Stimulated activated naive B cell treated with anti-CD40 and anti-IgM and Interleukin-4, amounts not matched to agents 10 μg/mL and 1 μg/mL and 100 μg/mL, for 72 hours (primary cell): ENCODE results near the gene GTF2A1.

Source experiments
- ATAC-seq, 2 donors: fragments of 150-1000 bp; cut with Tn5 transposase; replicated peaks; 2 replicates each; pipeline ENCODE4 v1.10.0; 2021; ENCODE audit warnings: moderate library complexity in 1 of 2
- DNase-seq: peaks from one replicate; pipeline ENCODE4 v3.0.0; 2021
- H3K27ac Mint-ChIP-seq: one replicate; pipeline ENCODE4 v1.8.0; 2022; ENCODE audit warnings: mild to moderate bottlenecking, mixed read lengths
- H3K27me3 Mint-ChIP-seq, 2 donors: one replicate each; pipeline ENCODE4 v1.8.0; 2022; ENCODE audit warnings: mixed read lengths in 2 of 2
- H3K36me3 Mint-ChIP-seq, 2 donors: one replicate each; pipeline ENCODE4 v1.8.0; 2022; ENCODE audit warnings: mixed read lengths in 2 of 2, mild to moderate bottlenecking in 1 of 2
- H3K4me1 Mint-ChIP-seq, 2 donors: one replicate each; pipeline ENCODE4 v1.8.0; 2022; ENCODE audit warnings: mixed read lengths in 2 of 2, mild to moderate bottlenecking in 1 of 2
- H3K4me3 Mint-ChIP-seq, 2 donors: one replicate each; pipeline ENCODE4 v1.8.0; 2022; ENCODE audit warnings: mild to moderate bottlenecking in 2 of 2, mixed read lengths in 2 of 2, moderate library complexity in 1 of 2
- H3K9me3 Mint-ChIP-seq, 2 donors: one replicate each; pipeline ENCODE4 v1.8.0; 2022; ENCODE audit warnings: mixed read lengths in 2 of 2, mild to moderate bottlenecking in 1 of 2

Gene GTF2A1

DNA sequence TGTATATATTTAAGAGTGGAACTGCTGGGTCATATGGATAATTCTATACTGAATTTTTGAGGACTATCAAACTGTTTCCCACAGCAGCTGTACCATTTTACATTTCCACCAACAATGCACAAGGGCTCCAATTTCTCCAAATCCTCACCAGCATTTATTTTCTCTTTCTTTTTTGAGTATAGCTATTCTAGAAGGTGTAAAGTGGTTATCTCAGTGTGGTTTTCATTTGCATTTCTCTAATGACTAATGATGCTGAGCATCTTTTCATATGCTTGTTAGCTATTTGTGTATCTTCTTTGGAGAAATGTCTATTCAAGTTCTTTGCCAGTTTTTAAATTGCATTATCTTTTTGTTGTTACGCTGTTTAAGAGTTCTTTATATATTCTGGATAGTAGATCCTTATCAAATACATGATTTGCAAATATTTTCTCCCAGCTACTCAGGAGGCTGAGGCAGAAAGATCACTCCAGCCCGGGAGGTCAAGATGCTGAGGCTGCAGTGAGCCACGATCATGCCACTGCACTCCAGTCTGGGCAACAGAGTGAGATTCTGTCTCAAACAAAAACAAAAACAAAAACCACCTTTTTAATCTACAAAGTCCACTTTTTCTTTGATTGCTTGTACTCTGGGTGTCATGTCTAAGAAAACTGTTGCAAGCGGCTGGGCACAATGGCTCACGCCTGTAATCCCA is 32.8 kb downstream of the GTF2A1 start:
- DNase-seq (no peak), ATAC-seq (no peak)
- Mint-ChIP-seq H3K27me3 (no peaks in the 10 kb centered on the region), H3K4me1 (peaks cover 8 to 17% of the 10 kb centered on the region in 2 donors), H3K4me3 (no peak overlapping the region), H3K27ac (no peak overlapping the region), H3K9me3 (no peaks in the 10 kb centered on the region), H3K36me3 (peaks cover 32 to 47% of the 10 kb centered on the region in 2 donors)

DNA sequence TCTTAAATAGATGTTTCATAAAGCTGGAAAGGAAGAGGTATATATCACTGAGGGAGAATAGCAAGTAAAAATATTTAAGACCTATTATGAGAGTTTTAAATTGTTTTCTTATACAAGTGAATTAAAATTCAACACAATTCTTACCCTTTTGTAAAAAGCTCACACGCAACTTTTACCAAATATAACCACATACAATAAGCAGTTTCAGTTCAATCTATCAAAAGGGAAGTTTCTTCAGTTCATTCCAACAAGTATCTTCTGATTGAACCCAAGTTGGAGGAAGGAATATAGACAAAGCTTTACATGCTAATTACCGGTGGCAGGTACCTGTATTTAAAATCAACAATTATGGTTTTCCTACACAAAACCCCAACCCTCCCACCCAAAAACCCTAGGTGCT is 41.1 kb downstream of the GTF2A1 start:
- no peak overlapping the region for H3K27ac Mint-ChIP-seq
- H3K4me3 Mint-ChIP-seq, result no peak overlapping the region
- H3K4me1 Mint-ChIP-seq, result peaks cover 11 to 39% of the 10 kb centered on the region in 2 donors
- DNase-seq, result no peak
- peaks cover 38 to 46% of the 10 kb centered on the region in 2 donors for H3K36me3 Mint-ChIP-seq
- ATAC-seq, result peak in 1 of 2 donors; percentile 34
- H3K9me3 Mint-ChIP-seq, result no peaks in the 10 kb centered on the region
- no peaks in the 10 kb centered on the region for H3K27me3 Mint-ChIP-seq

DNA sequence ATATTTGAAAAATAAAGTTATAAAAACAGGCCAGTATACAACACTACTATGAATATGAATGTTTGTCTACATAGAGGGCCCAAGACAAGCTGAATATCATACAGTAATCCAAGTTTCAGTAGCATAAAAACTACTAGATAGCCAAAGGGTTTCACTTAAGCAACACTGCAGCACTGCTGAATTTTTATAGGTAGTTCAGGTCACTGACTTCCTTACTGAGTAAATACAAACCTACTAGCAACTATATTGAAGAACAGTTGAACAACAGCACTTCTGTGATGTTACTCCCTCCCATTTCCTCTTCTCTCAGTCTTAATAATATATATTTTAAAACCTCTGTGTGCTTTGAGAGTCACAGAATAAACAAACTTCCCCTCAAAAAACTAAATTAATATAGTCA is 42.7 kb downstream of the GTF2A1 start:
- DNase-seq, result no peak
- H3K36me3 Mint-ChIP-seq, result peaks cover 36 to 43% of the 10 kb centered on the region in 2 donors
- no peak overlapping the region for H3K27ac Mint-ChIP-seq
- H3K4me1 Mint-ChIP-seq, result peaks cover 15 to 46% of the 10 kb centered on the region in 2 donors
- no peaks in the 10 kb centered on the region for H3K27me3 Mint-ChIP-seq
- H3K9me3 Mint-ChIP-seq, result no peaks in the 10 kb centered on the region
- ATAC-seq, result no peak
- H3K4me3 Mint-ChIP-seq, result no peak overlapping the region

DNA sequence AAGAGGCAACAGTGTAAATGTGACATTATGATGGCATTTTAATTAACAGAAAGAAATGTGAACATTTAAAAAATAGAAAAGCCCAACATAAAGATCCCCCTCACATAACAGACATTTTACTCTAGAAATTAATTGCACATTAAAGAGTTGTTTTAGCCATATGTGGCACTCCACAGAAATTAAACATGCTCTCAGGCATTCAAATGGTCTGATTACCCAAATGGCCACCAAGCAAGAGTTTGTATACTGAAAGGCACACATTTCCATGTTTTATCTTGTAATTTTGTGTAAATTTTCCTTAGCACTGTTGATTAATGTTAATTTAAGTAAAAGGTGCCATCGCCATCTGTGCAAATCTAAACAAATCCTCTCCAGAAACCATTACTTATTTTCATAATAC is 43.5 kb downstream of the GTF2A1 start:
- no peak for DNase-seq
- ATAC-seq, result no peak
- Mint-ChIP-seq H3K36me3 (peaks cover 30 to 37% of the 10 kb centered on the region in 2 donors), H3K9me3 (no peaks in the 10 kb centered on the region), H3K27ac (no peak overlapping the region), H3K4me3 (no peak overlapping the region), H3K27me3 (no peaks in the 10 kb centered on the region), H3K4me1 (peaks cover 14 to 47% of the 10 kb centered on the region in 2 donors)

DNA sequence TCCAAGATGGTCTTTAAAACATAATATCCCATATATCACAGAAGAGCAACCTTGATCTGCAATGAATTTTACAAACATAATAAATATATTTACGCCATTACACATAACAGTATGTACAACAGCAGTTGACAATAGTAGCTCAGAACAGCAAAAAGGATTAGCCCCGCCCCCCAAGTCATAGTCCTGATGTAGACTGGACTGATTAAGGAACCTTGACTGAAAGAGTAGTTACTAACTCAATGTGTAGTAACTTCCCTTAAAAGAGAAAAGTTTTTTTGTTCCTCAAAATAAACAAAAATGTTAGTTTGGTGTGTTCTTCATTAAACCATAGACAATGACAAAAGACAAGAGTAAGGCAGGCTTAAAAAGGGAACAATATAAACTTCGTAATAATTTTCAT is 44.5 kb downstream of the GTF2A1 start:
- no peaks in the 10 kb centered on the region for H3K9me3 Mint-ChIP-seq
- H3K27ac Mint-ChIP-seq, result peak overlapping the region; percentile 57
- ATAC-seq (no peak), DNase-seq (no peak)
- H3K27me3 Mint-ChIP-seq, result no peaks in the 10 kb centered on the region
- peaks cover 22 to 27% of the 10 kb centered on the region in 2 donors for H3K36me3 Mint-ChIP-seq
- H3K4me1 Mint-ChIP-seq, result peaks cover 14 to 43% of the 10 kb centered on the region in 2 donors
- no peak overlapping the region for H3K4me3 Mint-ChIP-seq

DNA sequence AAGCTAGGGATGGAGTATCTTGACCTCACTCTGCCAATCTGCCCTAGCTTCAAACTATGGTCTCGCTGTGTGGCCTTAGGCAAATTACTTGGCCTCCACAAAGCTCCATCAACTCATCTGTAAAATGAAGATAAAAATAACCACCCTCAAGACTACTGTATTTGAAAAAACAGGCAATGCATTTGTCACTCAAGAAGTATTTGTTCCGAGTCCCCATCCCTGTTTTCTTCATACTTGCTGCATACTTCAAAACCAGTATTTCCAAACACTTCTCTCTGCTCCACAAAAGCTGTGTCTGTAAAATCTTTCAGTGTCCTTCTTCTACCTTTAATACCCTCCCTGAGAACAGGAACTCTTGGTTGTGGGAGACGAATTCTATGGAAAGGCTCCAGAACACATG is 47.9 kb downstream of the GTF2A1 start:
- no peak overlapping the region for H3K4me3 Mint-ChIP-seq
- H3K36me3 Mint-ChIP-seq, result peaks cover 15 to 23% of the 10 kb centered on the region in 2 donors
- H3K27me3 Mint-ChIP-seq, result no peaks in the 10 kb centered on the region
- ATAC-seq (no peak), DNase-seq (no peak)
- no peaks in the 10 kb centered on the region for H3K9me3 Mint-ChIP-seq
- peaks cover 26 to 50% of the 10 kb centered on the region in 2 donors for H3K4me1 Mint-ChIP-seq
- peak overlapping the region; percentile 42 for H3K27ac Mint-ChIP-seq

DNA sequence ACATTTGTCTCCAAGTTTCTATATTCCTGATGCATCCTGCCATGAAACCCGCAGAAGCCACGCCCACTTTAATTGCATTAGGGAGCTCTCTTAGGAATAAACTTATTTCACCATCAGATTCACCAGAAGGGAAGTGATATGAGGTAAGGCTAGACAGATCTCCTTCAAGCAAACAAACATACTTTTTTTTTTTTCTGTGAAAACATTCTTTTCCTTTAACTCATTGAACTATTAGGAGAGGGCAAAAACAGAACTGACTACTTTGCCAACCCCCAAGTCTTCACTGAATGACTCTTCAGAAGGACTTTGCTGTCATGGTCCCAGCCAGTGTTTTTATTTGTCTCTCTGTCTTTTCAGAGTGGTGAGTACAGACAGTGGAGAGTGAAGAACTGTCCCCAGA is 48.4 kb downstream of the GTF2A1 start:
- DNase-seq (no peak), ATAC-seq (peak in 1 of 2 donors; percentile 18)
- Mint-ChIP-seq H3K9me3 (no peaks in the 10 kb centered on the region), H3K4me1 (peaks cover 26 to 49% of the 10 kb centered on the region in 2 donors), H3K4me3 (no peak overlapping the region), H3K36me3 (peaks cover 13 to 23% of the 10 kb centered on the region in 2 donors), H3K27me3 (no peaks in the 10 kb centered on the region), H3K27ac (no peak overlapping the region)

DNA sequence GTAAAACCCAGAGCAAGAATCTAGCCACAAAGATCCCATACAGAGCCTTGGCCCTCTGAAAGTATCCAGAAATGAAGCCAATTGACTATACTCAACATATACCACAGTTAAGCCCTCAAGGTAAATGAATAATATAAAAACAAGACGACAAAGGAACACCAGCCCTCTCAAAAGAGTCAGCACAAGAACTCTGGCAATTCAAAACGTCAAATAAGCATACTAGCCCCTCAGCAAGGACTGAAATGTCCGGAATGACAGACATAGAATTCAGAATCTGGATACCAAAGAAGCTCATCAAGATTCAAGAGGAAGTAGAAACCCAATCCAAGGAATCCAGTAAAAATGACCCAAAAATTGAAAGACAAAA is 49.9 kb downstream of the GTF2A1 start:
- peaks cover 5 to 15% of the 10 kb centered on the region in 2 donors for H3K36me3 Mint-ChIP-seq

DNA sequence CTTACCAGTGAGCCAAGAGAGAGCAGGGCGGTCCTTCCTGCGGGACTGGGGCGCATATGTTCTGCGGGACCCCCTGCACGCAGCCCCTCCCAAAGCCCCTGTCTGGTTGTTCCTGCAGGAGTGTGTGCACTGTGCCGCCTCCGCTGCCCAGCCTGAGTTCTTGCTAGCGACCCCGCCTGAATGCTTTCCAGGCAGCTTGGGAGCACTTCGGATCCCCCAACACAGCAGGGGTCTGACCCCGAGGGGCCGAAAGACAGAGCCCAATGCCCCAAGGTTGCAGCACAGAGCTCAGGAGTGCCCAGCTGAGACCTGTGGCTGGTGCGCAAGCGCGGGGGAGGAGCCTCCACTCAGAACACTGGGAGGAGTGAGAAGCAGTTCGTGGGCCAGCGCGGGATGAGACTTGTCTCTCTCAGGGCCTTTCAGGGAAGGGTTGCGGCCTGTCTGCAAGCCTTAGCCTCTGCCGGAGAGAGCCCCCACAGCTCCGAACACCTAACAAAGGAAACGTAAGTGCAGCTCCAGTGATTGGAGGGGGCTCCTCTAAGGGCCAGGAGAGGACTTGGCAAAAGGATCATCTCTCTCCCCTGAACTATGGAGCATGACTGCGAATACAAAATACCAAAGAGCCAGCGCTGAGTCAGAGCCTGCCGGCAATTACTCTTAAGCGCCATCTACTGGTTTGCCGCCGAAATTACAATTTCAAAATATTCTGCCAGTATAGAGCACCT is 50.5 kb downstream of the GTF2A1 start:
- H3K4me3 Mint-ChIP-seq, result peak overlapping the region; percentile 94 to 95
- DNase-seq, result peak; percentile 83
- H3K27me3 Mint-ChIP-seq, result no peaks in the 10 kb centered on the region
- no peaks in the 10 kb centered on the region for H3K9me3 Mint-ChIP-seq
- peaks cover 5 to 16% of the 10 kb centered on the region in 2 donors for H3K36me3 Mint-ChIP-seq
- H3K4me1 Mint-ChIP-seq, result peaks cover 24 to 39% of the 10 kb centered on the region in 2 donors
- peak; percentile 99 for ATAC-seq
- peak overlapping the region; percentile 96 for H3K27ac Mint-ChIP-seq

More for the DNA sequence above, 49.9 kb downstream of the GTF2A1 start:
- Mint-ChIP-seq H3K4me3 (peak overlapping the region; percentile 94 to 95), H3K27ac (peak overlapping the region; percentile 96), H3K9me3 (no peaks in the 10 kb centered on the region), H3K4me1 (peaks cover 24 to 39% of the 10 kb centered on the region in 2 donors), H3K27me3 (no peaks in the 10 kb centered on the region)
- DNase-seq (no peak), ATAC-seq (no peak)

DNA sequence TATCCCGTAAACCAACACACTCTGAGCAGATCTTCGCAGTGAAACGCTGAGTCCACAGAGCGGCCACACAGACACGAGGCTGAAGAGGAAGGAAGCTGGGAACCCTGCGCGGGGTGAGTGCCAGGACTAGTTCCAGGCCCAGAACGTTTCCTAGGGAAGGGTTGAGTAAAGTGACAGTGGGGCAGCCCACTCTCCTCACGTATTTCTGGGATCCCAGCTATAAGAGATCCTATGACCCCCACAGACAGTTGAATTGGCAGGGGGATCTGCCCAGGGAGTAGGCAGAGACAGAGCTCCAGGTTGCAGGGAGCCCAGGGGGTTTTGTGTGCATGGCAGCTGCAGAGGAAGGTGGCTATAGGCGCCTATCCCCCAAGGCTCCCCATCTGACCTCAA is 51.1 kb downstream of the GTF2A1 start:
- Mint-ChIP-seq H3K4me1 (peaks cover 24 to 39% of the 10 kb centered on the region in 2 donors), H3K9me3 (no peaks in the 10 kb centered on the region), H3K27ac (peak overlapping the region; percentile 96), H3K4me3 (peak overlapping the region; percentile 94 to 95), H3K36me3 (peaks cover 4 to 15% of the 10 kb centered on the region in 2 donors), H3K27me3 (no peaks in the 10 kb centered on the region)
- ATAC-seq (peak; percentile 22 to 33), DNase-seq (no peak)

DNA sequence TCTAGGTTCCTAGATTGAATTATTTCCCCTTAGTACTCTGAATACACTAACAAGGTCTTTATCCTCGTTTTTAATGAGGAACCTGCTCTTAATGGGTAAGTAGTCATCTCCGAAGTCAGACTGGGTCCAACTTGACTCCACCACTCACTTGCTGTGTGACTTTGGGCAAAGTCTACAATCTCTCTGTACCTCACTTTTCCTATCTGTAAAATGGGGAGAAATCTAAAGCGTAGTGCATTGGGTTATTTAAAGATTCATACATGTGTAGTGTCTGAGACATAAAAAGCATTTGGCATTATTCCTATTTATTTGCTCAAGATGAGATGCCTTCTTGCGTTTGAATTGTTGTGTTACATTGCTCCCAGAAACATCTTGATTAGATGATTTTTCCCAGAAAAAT is 51.5 kb downstream of the GTF2A1 start:
- H3K36me3 Mint-ChIP-seq, result peaks cover 3 to 13% of the 10 kb centered on the region in 2 donors
- no peaks in the 10 kb centered on the region for H3K27me3 Mint-ChIP-seq
- peak overlapping the region; percentile 96 for H3K27ac Mint-ChIP-seq
- DNase-seq (no peak), ATAC-seq (no peak)
- peak overlapping the region; percentile 94 to 95 for H3K4me3 Mint-ChIP-seq
- peaks cover 24 to 42% of the 10 kb centered on the region in 2 donors for H3K4me1 Mint-ChIP-seq
- H3K9me3 Mint-ChIP-seq, result no peaks in the 10 kb centered on the region

DNA sequence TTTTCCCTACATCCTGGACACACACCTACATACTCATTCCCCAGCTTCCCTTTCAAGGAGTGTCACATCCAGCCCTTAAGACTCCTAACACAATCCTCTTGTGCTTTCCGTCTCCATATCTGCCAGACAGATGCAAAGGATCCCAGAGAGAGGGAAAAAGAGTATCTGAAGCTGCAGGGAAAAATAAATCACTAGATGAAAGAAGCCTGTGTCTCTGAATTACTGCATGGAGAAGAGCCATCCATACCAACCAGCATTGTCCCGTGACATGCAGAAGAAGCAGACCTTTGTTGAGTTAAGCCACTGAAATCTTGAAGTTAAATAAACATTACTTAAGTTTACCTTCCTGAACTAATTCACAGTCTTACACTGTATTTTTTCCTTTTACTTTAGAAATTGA is 54.6 kb downstream of the GTF2A1 start:
- Mint-ChIP-seq H3K27ac (no peak overlapping the region), H3K4me1 (peaks cover 22 to 36% of the 10 kb centered on the region in 2 donors), H3K27me3 (no peaks in the 10 kb centered on the region), H3K9me3 (no peaks in the 10 kb centered on the region), H3K4me3 (no peak overlapping the region), H3K36me3 (peaks cover 2 to 18% of the 10 kb centered on the region in 2 donors)
- ATAC-seq, result no peak
- no peak for DNase-seq

DNA sequence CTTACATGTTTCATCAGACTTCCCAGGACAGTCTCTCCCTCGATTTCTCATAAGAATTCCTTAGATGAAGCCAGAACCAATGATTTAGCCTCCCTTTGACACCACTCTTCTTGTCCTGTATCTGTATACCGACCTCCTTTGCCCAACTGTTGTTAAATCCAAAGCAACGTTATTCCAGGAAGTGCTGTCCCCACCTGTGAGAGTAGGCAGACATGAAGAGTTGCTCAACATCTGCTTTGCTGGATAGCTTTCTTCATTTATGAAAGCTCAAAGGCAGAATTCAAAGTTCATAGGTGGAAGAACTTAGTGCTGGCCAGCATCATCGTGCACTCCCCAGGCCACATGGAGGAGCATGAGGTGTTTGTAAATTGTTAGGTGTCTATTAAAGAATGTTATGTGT is 55.6 kb downstream of the GTF2A1 start:
- ATAC-seq (no peak), DNase-seq (no peak)
- Mint-ChIP-seq H3K27ac (no peak overlapping the region), H3K9me3 (no peaks in the 10 kb centered on the region), H3K4me1 (peaks cover 17 to 27% of the 10 kb centered on the region in 2 donors), H3K4me3 (no peak overlapping the region), H3K27me3 (no peaks in the 10 kb centered on the region), H3K36me3 (peaks cover 2 to 18% of the 10 kb centered on the region in 2 donors)

DNA sequence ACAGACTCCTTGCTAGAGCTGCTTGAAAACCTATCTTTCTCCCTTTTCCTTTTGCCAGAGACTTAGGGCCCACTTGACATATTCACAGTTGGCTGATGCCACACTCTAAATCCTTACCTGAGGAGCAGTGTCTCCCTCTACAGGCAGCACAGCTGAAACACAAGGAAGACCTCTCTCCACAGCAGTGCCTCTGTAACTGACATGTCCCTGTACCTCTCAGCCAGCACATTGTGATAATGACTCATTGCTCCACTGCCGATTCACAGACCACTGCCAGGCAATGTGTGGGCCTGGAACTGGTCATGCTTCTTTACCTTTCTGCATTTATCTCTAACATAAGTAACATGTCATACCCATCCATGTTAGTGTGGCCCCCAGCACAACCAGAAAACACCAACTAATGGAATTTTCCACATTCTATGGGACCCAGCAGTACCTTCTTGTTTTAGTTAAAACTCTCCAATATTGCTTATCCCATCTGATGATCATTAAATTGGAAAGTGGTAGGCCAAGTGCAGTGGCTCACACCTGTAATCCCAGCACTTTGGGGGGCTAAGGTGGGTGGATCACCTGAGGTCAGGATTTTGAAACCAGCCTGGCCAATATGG is 56.5 kb downstream of the GTF2A1 start:
- no peaks in the 10 kb centered on the region for H3K27me3 Mint-ChIP-seq
- H3K4me3 Mint-ChIP-seq, result no peak overlapping the region
- H3K4me1 Mint-ChIP-seq, result peaks cover 8 to 18% of the 10 kb centered on the region in 2 donors
- peaks cover 4 to 24% of the 10 kb centered on the region in 2 donors for H3K36me3 Mint-ChIP-seq
- H3K9me3 Mint-ChIP-seq, result peaks cover 2 to 4% of the 10 kb centered on the region in 2 donors
- H3K27ac Mint-ChIP-seq, result peak overlapping the region; percentile 42
- ATAC-seq (peak; percentile 94 to 96), DNase-seq (peak; percentile 17)
